GM12875 (cell line): Measurements from ENCODE around the gene YEATS4.

Experiments
- H3K4me3 ChIP-seq: one replicate; pipeline ENCODE4 v1.5.1; 2011; ENCODE audit warnings: low read depth, low read length, control low read depth
- CTCF ChIP-seq: IDR thresholded peaks from 2 replicates; pipeline ENCODE4 v1.5.1; 2011; ENCODE audit warnings: low read depth, mild to moderate bottlenecking, control low read depth, inconsistent platforms, low read length, moderate library complexity, borderline replicate concordance; ENCODE audit not compliant: insufficient read depth

YEATS4 gene

GRCh38 chr12:69392179-69392928 is 32.8 kb downstream of the YEATS4 start:
- H3K4me3 ChIP-seq = no peak overlapping the region
- no peak for TF ChIP-seq CTCF

GRCh38 chr12:69396041-69396440 is 36.5 kb downstream of the YEATS4 start:
- H3K4me3 ChIP-seq = no peak overlapping the region
- TF ChIP-seq CTCF = no peak

GRCh38 chr12:69396963-69397362 is 37.4 kb downstream of the YEATS4 start:
- TF ChIP-seq CTCF = no peak
- no peak overlapping the region for H3K4me3 ChIP-seq

- TF ChIP-seq CTCF = no peak
- no peak overlapping the region for H3K4me3 ChIP-seq
Measured at GRCh38 chr12:69397978-69398377, 38.4 kb downstream of the YEATS4 start.

- no peak for TF ChIP-seq CTCF
- no peak overlapping the region for H3K4me3 ChIP-seq
Measured at GRCh38 chr12:69401940-69402339, 42.4 kb downstream of the YEATS4 start.

GRCh38 chr12:69404851-69405565 is 45.5 kb downstream of the YEATS4 start:
- no peak overlapping the region for H3K4me3 ChIP-seq
- TF ChIP-seq CTCF = no peak

- H3K4me3 ChIP-seq = no peak overlapping the region
- TF ChIP-seq CTCF = no peak
Measured at GRCh38 chr12:69405566-69405865, 46.0 kb downstream of the YEATS4 start.
